22Rv1 (cell line): Measurements from ENCODE around the gene GPC5.

Experiments used
- H3K27ac ChIP-seq: fragments of 450-650 bp; 2 replicates; pipeline ENCODE4 v1.5.1; 2017
- CTCF ChIP-seq: fragments of 450-650 bp; IDR thresholded peaks from 2 replicates; pipeline ENCODE4 v1.5.1; 2017; ENCODE audit warnings: mild to moderate bottlenecking
- ZFX ChIP-seq: fragments of 450-650 bp; IDR thresholded peaks from 2 replicates; pipeline ENCODE4 v1.6.1; 2017; ENCODE audit warnings: antibody characterized with exemption, borderline replicate concordance

GPC5 gene

DNA sequence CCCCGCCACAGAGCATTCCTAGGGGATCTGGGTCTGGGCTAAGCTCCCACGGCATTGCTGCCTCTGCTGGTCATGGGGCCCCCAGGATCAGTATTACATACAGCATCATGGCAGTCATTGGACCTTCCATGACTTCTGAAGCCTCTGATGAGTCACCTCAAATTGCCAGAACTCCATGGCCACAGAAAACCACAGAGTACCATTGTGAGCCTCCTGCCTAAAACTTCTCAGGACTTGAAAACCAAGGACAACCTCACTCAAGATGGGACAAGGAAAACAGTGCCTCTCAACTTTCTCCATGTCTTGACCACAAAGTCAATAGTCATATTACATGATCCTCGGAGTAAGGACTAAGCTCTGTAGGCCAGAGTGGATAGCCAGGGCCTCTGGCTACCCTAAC, 306.0 kb downstream of the GPC5 start:
- H3K27ac ChIP-seq, result no peak overlapping the region
- TF ChIP-seq CTCF, result no peak
- TF ChIP-seq ZFX, result no peak

GRCh38 chr13:91708558-91708957, 310.1 kb downstream of the GPC5 start:
- TF ChIP-seq CTCF, result no peak
- no peak for TF ChIP-seq ZFX
- no peak overlapping the region for H3K27ac ChIP-seq

DNA sequence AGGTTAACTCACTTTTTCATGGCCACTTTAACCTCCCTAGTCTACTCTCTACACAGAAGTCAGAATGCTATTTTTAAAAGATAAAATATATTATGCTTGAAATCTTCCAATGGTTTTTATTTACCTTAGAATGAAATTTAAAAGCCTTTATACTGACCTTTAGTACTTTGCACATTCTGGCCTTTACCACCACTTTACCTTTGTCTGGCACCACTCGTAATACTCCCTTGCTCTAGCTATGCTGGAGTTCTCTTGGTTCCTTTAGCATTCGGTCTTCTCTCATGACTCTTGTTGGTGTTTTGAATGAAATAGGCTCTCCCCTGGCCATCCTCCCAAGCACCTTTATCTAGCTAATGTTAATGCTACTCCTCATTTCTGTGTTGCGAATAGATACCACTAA, 310.8 kb downstream of the GPC5 start:
- TF ChIP-seq ZFX (no peak), CTCF (no peak)
- H3K27ac ChIP-seq, result no peak overlapping the region

DNA sequence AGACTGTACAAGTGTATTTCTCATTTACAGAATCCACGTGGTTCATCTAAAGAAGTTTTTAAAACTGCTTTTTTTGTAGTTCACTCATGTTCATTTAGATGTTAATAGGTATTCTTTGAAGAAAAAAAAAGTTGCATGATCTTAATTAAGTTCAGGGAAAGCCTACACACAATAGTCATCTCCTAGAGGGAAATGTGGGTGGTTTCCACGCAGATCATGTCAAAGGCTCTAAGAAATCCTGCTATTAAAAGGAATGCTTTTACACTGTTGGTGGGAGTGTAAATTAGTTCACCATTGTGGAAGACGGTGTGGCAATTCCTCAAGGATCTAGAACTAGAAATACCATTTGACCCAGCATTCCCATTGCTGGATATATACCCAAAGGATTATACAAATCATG, 312.3 kb downstream of the GPC5 start:
- no peak overlapping the region for H3K27ac ChIP-seq
- TF ChIP-seq ZFX (no peak), CTCF (no peak)

- no peak overlapping the region for H3K27ac ChIP-seq
- no peak for TF ChIP-seq ZFX
- TF ChIP-seq CTCF, result no peak
Measured at GRCh38 chr13:91714855-91715254, 316.4 kb downstream of the GPC5 start.

GRCh38 chr13:91716436-91717065, 318.1 kb downstream of the GPC5 start:
- TF ChIP-seq ZFX (no peak), CTCF (no peak)
- no peak overlapping the region for H3K27ac ChIP-seq

DNA sequence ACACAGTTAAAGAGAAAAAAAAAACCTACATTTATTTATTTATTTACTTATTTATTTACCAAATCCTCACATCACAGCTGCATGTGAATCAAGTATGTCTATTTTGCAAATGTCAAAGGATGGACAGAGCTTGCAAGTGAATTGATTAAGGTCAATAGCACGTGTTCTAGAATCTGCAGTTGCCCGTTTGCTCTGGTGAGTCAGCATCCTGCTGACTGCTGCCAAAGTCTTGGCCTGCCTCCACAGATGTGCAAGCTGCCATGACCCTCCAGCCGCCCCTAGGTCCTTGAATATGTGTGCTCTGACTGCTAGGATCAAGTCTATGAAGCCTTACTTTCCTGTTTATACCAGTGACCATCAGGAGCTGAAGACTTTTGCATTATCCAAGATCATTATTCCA, 320.6 kb downstream of the GPC5 start:
- TF ChIP-seq ZFX (no peak), CTCF (no peak)
- no peak overlapping the region for H3K27ac ChIP-seq
